ENCODE results near the gene PTPRM.

PTPRM gene

GRCh38 chr18:7855028-7855427, 287.9 kb downstream of the PTPRM start:
- no peaks in the 10 kb centered on the region for H3K4me1 Mint-ChIP-seq
- no peaks in the 10 kb centered on the region for H3K27me3 Mint-ChIP-seq
- no peak overlapping the region for H3K4me3 Mint-ChIP-seq
- ATAC-seq (no peak), DNase-seq (no peak)
- peaks cover 5 to 7% of the 10 kb centered on the region in 2 donors for H3K9me3 Mint-ChIP-seq
- H3K27ac Mint-ChIP-seq: no peak overlapping the region

- ATAC-seq (no peak), DNase-seq (no peak)
- H3K4me1 Mint-ChIP-seq: no peaks in the 10 kb centered on the region
- H3K9me3 Mint-ChIP-seq: peaks cover 5 to 7% of the 10 kb centered on the region in 2 donors
- H3K4me3 Mint-ChIP-seq: no peak overlapping the region
- no peak overlapping the region for H3K27ac Mint-ChIP-seq
- no peaks in the 10 kb centered on the region for H3K27me3 Mint-ChIP-seq
Measured at GRCh38 chr18:7855671-7856070, 288.6 kb downstream of the PTPRM start.

- DNase-seq (no peak), ATAC-seq (no peak)
- H3K4me1 Mint-ChIP-seq: no peaks in the 10 kb centered on the region
- peaks cover 5 to 7% of the 10 kb centered on the region in 2 donors for H3K9me3 Mint-ChIP-seq
- no peak overlapping the region for H3K4me3 Mint-ChIP-seq
- no peaks in the 10 kb centered on the region for H3K27me3 Mint-ChIP-seq
- no peak overlapping the region for H3K27ac Mint-ChIP-seq
Measured at GRCh38 chr18:7856116-7856515, 289.0 kb downstream of the PTPRM start.

GRCh38 chr18:7856733-7857132, 289.6 kb downstream of the PTPRM start:
- no peak for DNase-seq
- no peaks in the 10 kb centered on the region for H3K27me3 Mint-ChIP-seq
- no peak for ATAC-seq
- H3K9me3 Mint-ChIP-seq: peaks cover 2 to 4% of the 10 kb centered on the region in 2 donors
- H3K27ac Mint-ChIP-seq: no peak overlapping the region
- no peaks in the 10 kb centered on the region for H3K4me1 Mint-ChIP-seq
- no peak overlapping the region for H3K4me3 Mint-ChIP-seq

DNA sequence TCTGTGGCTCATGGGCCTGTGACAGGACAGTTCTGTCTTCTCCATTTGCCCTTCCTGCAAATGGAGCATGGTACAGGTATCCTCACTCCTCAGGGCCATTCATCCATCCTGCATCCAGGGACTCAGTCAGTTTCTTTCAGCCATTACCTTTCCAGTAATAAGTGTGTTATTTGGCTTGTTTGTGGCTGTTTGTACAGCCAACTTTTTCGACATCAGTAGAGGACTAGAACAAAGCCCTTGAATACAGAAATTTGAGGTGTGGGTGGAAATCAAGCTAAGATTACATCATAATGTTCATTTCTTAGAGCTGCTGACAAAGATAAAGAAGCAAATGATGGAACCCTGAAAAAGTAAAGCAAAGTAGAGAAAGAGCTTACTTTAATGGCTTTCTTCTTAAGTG, 290.4 kb downstream of the PTPRM start:
- H3K4me1 Mint-ChIP-seq: no peaks in the 10 kb centered on the region
- DNase-seq (no peak), ATAC-seq (no peak)
- H3K27me3 Mint-ChIP-seq: no peaks in the 10 kb centered on the region
- H3K4me3 Mint-ChIP-seq: no peak overlapping the region
- no peaks in the 10 kb centered on the region for H3K9me3 Mint-ChIP-seq
- H3K27ac Mint-ChIP-seq: no peak overlapping the region

GRCh38 chr18:7859122-7859521, 292.0 kb downstream of the PTPRM start:
- H3K9me3 Mint-ChIP-seq: no peaks in the 10 kb centered on the region
- H3K4me1 Mint-ChIP-seq: no peaks in the 10 kb centered on the region
- DNase-seq (no peak), ATAC-seq (no peak)
- no peak overlapping the region for H3K4me3 Mint-ChIP-seq
- H3K27me3 Mint-ChIP-seq: no peaks in the 10 kb centered on the region
- H3K27ac Mint-ChIP-seq: no peak overlapping the region

DNA sequence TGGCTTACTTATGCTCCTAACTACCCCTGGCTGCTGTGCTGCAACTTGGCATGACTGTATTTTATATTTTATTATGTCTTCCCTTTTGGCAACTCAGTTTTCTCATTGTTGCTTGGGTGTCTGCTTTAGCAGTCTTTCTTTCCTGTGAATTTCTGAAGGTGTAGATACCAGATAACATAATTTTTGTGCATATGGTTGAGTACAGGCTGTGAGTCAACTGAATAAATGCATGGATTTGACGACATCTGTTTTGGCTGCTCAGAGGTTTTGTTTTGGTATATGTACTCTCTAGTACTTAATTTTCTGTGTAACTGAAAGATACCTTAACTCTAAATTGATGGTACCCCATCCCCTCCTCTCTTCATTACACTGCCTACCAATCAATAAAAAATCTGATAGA, 303.1 kb downstream of the PTPRM start:
- Mint-ChIP-seq H3K4me3 (no peak overlapping the region), H3K27me3 (no peaks in the 10 kb centered on the region), H3K27ac (no peak overlapping the region), H3K4me1 (no peaks in the 10 kb centered on the region), H3K9me3 (peaks cover 16 to 26% of the 10 kb centered on the region in 2 donors)
- DNase-seq (no peak), ATAC-seq (no peak)

- Mint-ChIP-seq H3K27me3 (no peaks in the 10 kb centered on the region), H3K27ac (no peak overlapping the region), H3K4me1 (no peaks in the 10 kb centered on the region), H3K4me3 (no peak overlapping the region), H3K9me3 (peaks cover 13 to 29% of the 10 kb centered on the region in 2 donors)
- DNase-seq (no peak), ATAC-seq (no peak)
Measured at GRCh38 chr18:7870855-7871254, 303.7 kb downstream of the PTPRM start.

GRCh38 chr18:7871560-7872456, 304.7 kb downstream of the PTPRM start:
- no peak overlapping the region for H3K4me3 Mint-ChIP-seq
- no peaks in the 10 kb centered on the region for H3K4me1 Mint-ChIP-seq
- peaks cover 5 to 20% of the 10 kb centered on the region in 2 donors for H3K9me3 Mint-ChIP-seq
- H3K27ac Mint-ChIP-seq: no peak overlapping the region
- ATAC-seq (no peak), DNase-seq (no peak)
- no peaks in the 10 kb centered on the region for H3K27me3 Mint-ChIP-seq

- no peak for ATAC-seq
- H3K4me1 Mint-ChIP-seq: no peaks in the 10 kb centered on the region
Measured at GRCh38 chr18:7872569-7872968, 305.5 kb downstream of the PTPRM start.

GRCh38 chr18:7873316-7873715, 306.2 kb downstream of the PTPRM start:
- ATAC-seq: no peak
- H3K27me3 Mint-ChIP-seq: no peaks in the 10 kb centered on the region
- no peak overlapping the region for H3K4me3 Mint-ChIP-seq
- DNase-seq: no peak
- no peak overlapping the region for H3K27ac Mint-ChIP-seq
- no peaks in the 10 kb centered on the region for H3K4me1 Mint-ChIP-seq
- peaks cover 0 to 7% of the 10 kb centered on the region in 2 donors for H3K9me3 Mint-ChIP-seq

More at GRCh38 chr18:7872569-7872968, 305.5 kb downstream of the PTPRM start:
- no peak overlapping the region for H3K27ac Mint-ChIP-seq
- H3K9me3 Mint-ChIP-seq: peaks cover 5 to 13% of the 10 kb centered on the region in 2 donors
- no peaks in the 10 kb centered on the region for H3K27me3 Mint-ChIP-seq
- DNase-seq: no peak
- H3K4me3 Mint-ChIP-seq: no peak overlapping the region

DNA sequence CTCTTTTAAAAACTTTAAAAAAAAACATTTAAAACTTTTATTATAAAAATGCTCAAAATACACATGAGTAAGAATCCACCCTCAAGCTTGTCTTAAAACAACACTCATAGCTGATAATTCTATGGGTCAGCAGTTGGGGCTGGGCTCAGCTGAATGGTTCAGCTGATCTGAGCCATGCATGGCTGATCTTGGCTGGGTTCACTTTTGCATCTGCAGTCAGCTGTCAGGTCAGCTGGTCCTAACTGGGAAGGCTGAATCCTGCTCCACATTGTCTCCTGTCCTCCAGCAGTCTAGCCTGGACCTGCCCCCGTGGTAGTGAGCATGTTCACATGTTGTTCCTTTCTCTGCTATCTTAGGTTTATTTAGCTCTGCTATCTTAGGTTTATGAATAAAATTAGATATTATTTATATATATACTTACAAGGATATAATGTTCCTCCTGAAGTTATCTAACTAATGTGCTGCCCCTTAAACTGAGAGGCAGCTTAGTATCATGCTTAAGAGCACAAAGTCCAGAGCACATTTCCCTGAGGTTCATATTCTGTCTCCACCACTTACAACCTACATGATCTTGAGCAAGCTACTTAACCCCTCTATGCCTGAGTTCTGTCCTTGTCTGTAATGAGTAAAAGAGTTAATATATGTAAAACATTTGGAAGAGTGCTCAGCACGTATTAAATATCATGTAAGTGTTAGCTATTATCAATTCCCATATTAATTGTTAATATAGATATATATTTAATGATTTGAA, 309.4 kb downstream of the PTPRM start:
- Mint-ChIP-seq H3K9me3 (peaks cover 0 to 8% of the 10 kb centered on the region in 2 donors), H3K27me3 (no peaks in the 10 kb centered on the region), H3K4me3 (no peak overlapping the region), H3K27ac (no peak overlapping the region), H3K4me1 (no peaks in the 10 kb centered on the region)
- DNase-seq: no peak
- ATAC-seq: no peak

DNA sequence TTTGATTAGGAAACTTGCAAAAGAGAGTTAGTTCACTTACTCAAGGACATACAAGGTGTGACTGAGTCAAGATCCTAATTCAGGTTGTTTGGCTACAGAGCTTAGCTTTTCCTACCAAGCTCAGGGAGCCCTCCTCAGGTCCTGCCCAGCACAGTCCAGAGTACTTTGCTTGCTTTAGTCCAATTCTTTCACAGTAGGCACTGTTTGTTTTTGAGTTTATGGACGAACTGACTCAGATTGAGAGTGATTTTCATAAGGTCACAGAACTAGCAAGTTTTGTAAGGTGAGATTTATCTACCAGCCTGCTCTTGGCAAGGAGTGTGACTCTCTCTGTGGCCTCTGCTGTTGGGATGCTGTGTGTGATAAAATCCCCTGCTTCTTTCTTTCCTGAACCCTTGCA, 310.5 kb downstream of the PTPRM start:
- H3K27ac Mint-ChIP-seq: peak overlapping the region in 1 of 2 donors; percentile 79
- H3K27me3 Mint-ChIP-seq: no peaks in the 10 kb centered on the region
- H3K4me1 Mint-ChIP-seq: no peaks in the 10 kb centered on the region
- H3K9me3 Mint-ChIP-seq: peaks cover 0 to 12% of the 10 kb centered on the region in 2 donors
- no peak overlapping the region for H3K4me3 Mint-ChIP-seq
- no peak for DNase-seq
- no peak for ATAC-seq

DNA sequence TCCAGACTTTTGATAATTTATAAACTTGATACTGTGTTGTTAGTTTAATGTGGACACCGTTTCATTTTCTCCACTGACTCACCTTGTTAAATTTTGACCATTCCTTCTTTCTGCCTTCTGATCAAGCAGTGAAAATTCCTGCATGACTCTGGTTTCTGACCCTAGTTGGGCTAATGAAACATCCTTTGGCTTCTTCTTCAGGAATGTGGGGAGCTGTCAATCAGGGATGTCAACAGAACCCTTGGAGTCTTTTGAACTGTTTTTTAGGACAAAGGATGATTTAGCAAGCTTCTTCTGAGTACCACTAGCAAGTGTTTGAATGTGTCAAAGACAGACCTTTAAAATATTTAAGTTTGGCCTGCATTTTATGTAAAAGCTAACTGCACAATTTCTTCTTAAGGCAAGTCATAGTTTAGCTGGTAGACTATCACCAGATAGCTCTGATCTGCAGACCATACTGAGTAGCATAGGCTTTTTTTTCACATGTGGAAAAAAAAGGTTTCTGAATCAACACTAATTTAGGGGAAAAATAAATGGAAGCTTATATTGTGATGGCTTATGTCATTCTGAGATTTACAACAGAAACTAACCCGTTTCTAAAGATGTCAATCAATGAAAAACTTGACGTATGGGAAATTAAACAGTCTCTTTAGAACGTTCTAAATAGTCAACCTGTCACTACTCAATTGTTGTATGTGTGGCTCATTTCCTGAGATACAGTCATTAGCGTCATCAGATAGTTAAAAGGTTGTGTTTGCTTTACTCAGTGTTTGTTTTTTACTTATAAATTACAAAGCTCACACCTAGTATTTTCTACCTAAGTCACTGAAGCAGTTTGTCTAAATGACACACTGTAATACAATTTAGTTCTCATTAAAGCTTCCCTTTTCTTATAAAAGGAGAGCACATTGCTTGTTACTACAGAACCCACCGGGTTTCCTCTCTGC, 311.4 kb downstream of the PTPRM start:
- no peak overlapping the region for H3K27ac Mint-ChIP-seq
- H3K4me1 Mint-ChIP-seq: no peaks in the 10 kb centered on the region
- no peak overlapping the region for H3K4me3 Mint-ChIP-seq
- H3K27me3 Mint-ChIP-seq: no peaks in the 10 kb centered on the region
- DNase-seq (no peak), ATAC-seq (no peak)
- H3K9me3 Mint-ChIP-seq: peaks cover 0 to 12% of the 10 kb centered on the region in 2 donors

- no peaks in the 10 kb centered on the region for H3K27me3 Mint-ChIP-seq
- no peak for DNase-seq
- no peak overlapping the region for H3K4me3 Mint-ChIP-seq
- ATAC-seq: no peak
- no peak overlapping the region for H3K27ac Mint-ChIP-seq
- H3K4me1 Mint-ChIP-seq: no peaks in the 10 kb centered on the region
- peaks cover 0 to 12% of the 10 kb centered on the region in 2 donors for H3K9me3 Mint-ChIP-seq
Measured at GRCh38 chr18:7879717-7880116, 312.6 kb downstream of the PTPRM start.

Measured in stimulated activated naive CD8-positive, alpha-beta T cell treated with anti-CD3 and anti-CD28 coated beads, Interleukin-15, amount 100 ng/mL, for 72 hours (primary cell).